ENCODE data around the gene DARS2.

- no peak for TF ChIP-seq POLR2A (IDR thresholded peaks at IDR 0.05)
- TF ChIP-seq, protein P1, sequence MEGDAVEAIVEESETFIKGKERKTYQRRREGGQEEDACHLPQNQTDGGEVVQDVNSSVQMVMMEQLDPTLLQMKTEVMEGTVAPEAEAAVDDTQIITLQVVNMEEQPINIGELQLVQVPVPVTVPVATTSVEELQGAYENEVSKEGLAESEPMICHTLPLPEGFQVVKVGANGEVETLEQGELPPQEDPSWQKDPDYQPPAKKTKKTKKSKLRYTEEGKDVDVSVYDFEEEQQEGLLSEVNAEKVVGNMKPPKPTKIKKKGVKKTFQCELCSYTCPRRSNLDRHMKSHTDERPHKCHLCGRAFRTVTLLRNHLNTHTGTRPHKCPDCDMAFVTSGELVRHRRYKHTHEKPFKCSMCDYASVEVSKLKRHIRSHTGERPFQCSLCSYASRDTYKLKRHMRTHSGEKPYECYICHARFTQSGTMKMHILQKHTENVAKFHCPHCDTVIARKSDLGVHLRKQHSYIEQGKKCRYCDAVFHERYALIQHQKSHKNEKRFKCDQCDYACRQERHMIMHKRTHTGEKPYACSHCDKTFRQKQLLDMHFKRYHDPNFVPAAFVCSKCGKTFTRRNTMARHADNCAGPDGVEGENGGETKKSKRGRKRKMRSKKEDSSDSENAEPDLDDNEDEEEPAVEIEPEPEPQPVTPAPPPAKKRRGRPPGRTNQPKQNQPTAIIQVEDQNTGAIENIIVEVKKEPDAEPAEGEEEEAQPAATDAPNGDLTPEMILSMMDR (IDR thresholded peaks at IDR 0.05 in 4 of 5, conservative IDR thresholded peaks at IDR 0.05 in 1 of 5) = no peak
Observed at GRCh38 chr1:173856014-173856413, 31.5 kb downstream of the DARS2 start.
